ENCODE measurements around the gene ING2. TPM values are rescaled to one million over a fixed set of nuclear protein-coding genes. Genes with fewer than 3 reads are reported as not detected.

Gene ING2
- total and polyA plus RNA-seq, 8 donors = 9.3 to 29.4 (median 24.1) TPM

DNA sequence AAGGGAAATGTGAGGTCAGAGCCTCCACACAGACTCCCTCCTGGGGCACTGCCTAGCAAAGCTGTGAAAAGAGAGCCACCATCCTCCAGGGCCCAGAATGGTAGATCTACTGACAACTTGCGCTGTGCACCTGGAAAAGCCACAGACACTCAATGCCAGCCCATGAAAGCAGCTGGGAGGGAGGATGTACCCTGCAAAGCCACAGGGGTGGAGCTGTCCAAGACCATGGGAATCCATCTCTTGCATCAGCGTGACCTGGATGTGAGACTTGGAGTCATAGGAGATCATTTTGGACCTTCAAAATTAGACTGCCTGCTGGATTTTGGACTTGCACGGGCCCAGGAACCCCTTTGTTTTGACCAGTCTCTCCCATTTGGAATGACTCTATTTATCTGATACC lies 37.6 kb upstream of the ING2 start:
- DNase-seq = no peak
- H3K9me3 ChIP-seq = no peaks in the 10 kb centered on the region
- H3K36me3 ChIP-seq = no peaks in the 10 kb centered on the region
- no peak overlapping the region for H3K4me3 ChIP-seq
- no peak for ATAC-seq
- intact Hi-C loops (cut with DNase I) = no loop called here
- no peaks in the 10 kb centered on the region for H3K27me3 ChIP-seq
- H3K27ac ChIP-seq = no peak overlapping the region
- peaks cover 0 to 7% of the 10 kb centered on the region in 2 donors for H3K4me1 ChIP-seq
- no peak for TF ChIP-seq CTCF (IDR thresholded peaks at IDR 0.05)

- Histone ChIP-seq H3K4me1 (peaks cover 3 to 13% of the 10 kb centered on the region in 2 donors), H3K27me3 (no peaks in the 10 kb centered on the region)
- no peak for TF ChIP-seq CTCF (IDR thresholded peaks at IDR 0.05)
Observed at GRCh38 chr4:183468210-183469095, 36.4 kb upstream of the ING2 start.

DNA sequence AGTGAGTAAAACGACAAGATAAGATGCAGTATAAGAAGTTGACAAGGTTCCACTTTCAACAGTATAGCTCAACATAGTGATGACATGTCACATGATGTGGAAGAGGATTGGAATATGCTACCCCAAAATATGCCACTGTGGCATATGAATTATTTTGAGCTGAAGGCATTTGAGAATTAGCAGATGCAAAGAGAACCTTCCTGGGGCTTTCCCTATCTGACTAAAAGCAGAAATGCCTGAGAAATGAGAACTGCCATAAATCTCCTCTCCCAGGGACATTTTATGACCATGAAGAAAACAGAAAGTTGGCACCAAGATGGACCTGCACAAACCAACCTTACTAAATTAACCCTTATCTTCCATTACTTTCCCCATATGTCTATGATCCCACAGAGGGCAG lies 35.6 kb upstream of the ING2 start:
- peaks cover 3 to 13% of the 10 kb centered on the region in 2 donors for H3K4me1 ChIP-seq
- no peaks in the 10 kb centered on the region for H3K9me3 ChIP-seq
- DNase-seq (no peak), ATAC-seq (no peak)
- no peaks in the 10 kb centered on the region for H3K27me3 ChIP-seq
- no peak for TF ChIP-seq CTCF (IDR thresholded peaks at IDR 0.05)
- intact Hi-C loops (cut with DNase I) = no loop called here
- no peak overlapping the region for H3K27ac ChIP-seq
- no peak overlapping the region for H3K4me3 ChIP-seq
- H3K36me3 ChIP-seq = no peaks in the 10 kb centered on the region

More at GRCh38 chr4:183468210-183469095, 36.4 kb upstream of the ING2 start:
- no peaks in the 10 kb centered on the region for H3K36me3 ChIP-seq
- DNase-seq (no peak), ATAC-seq (no peak)
- intact Hi-C loops (cut with DNase I) = no loop called here
- H3K4me3 ChIP-seq = no peak overlapping the region
- H3K27ac ChIP-seq = no peak overlapping the region
- H3K9me3 ChIP-seq = no peaks in the 10 kb centered on the region

- Histone ChIP-seq H3K4me1 (peaks cover 3 to 13% of the 10 kb centered on the region in 2 donors), H3K27ac (no peak overlapping the region), H3K27me3 (no peaks in the 10 kb centered on the region), H3K4me3 (no peak overlapping the region), H3K9me3 (no peaks in the 10 kb centered on the region), H3K36me3 (no peaks in the 10 kb centered on the region)
- intact Hi-C loops (cut with DNase I) = loop anchor here in 1 of 2 donors (10.0 kb wide), 1 partner anchor 135 kb away; no protein-coding TSS in a partner anchor
- no peak for DNase-seq
- no peak for ATAC-seq
- no peak for TF ChIP-seq CTCF (IDR thresholded peaks at IDR 0.05)
Observed at GRCh38 chr4:183469936-183470335, 34.9 kb upstream of the ING2 start.

DNA sequence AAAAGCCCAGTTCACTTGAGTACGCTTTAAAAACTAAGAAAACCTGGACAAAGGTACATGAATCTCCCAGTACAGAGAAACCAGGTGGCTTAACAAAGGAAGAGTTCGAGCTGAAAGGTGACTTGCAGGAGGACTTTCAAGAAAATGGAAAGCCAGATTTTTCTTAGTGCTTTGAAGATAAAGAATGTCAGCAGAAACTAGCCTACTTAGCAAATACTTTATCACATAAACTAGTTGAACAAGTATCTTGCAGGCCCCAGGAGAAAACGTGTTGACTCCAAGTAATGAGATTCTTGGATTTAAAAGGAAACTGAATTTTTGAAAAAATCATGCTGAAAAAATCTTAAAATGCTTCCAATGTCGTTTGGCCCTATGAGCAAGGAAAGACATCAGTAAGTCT lies 34.0 kb upstream of the ING2 start:
- ATAC-seq (no peak), DNase-seq (peak in 1 of 4 donors; percentile 5)
- H3K4me3 ChIP-seq = no peak overlapping the region
- H3K4me1 ChIP-seq = peaks cover 3 to 13% of the 10 kb centered on the region in 2 donors
- H3K27me3 ChIP-seq = no peaks in the 10 kb centered on the region
- TF ChIP-seq CTCF (IDR thresholded peaks at IDR 0.05) = no peak
- no peaks in the 10 kb centered on the region for H3K36me3 ChIP-seq
- intact Hi-C loops (cut with DNase I) = loop anchor here in 1 of 2 donors (10.0 kb wide), 1 partner anchor 134 kb away; no protein-coding TSS in a partner anchor
- no peaks in the 10 kb centered on the region for H3K9me3 ChIP-seq
- H3K27ac ChIP-seq = no peak overlapping the region

Measured in left lung (tissue), 10 donors.